HG03442 (cell line): Measurements from ENCODE around the gene CSMD2.

Source experiments
- ATAC-seq: cut with Tn5 transposase; IDR thresholded peaks from one replicate; pipeline ENCODE4 v1.9.1; 2021; ENCODE audit warnings: mild to moderate bottlenecking, moderate library complexity; ENCODE audit not compliant: unreplicated experiment

The CSMD2 gene

GRCh38 chr1:33624261-33624990 lies 540.6 kb downstream of the CSMD2 start:
- no peak for ATAC-seq

- no peak for ATAC-seq
Observed at GRCh38 chr1:33623811-33624210, 541.2 kb downstream of the CSMD2 start.

GRCh38 chr1:33622757-33623156 lies 542.3 kb downstream of the CSMD2 start:
- ATAC-seq, result no peak

- ATAC-seq, result no peak
Observed at GRCh38 chr1:33618636-33619035, 546.4 kb downstream of the CSMD2 start.

DNA sequence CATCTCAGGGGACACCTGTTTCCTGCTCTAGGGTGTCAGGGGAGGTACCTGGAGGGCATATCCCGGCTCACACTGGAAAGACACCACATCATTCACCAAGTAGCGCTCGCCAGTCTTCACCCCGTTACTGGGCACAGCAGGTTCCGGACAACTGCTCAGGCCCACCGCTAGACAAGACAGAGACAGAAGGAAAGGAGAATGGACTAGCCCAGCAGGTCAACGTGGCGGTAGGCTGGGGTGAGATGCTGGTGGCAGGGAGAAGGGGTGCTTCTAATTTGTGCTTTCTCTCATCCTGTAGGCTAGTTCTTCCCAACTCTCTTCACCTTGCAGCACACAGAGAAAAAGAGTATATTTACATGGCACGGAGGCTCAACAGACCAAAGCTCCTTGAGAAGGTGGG lies 547.6 kb downstream of the CSMD2 start:
- ATAC-seq, result no peak

- no peak for ATAC-seq
Observed at GRCh38 chr1:33616780-33617179, 548.2 kb downstream of the CSMD2 start.

DNA sequence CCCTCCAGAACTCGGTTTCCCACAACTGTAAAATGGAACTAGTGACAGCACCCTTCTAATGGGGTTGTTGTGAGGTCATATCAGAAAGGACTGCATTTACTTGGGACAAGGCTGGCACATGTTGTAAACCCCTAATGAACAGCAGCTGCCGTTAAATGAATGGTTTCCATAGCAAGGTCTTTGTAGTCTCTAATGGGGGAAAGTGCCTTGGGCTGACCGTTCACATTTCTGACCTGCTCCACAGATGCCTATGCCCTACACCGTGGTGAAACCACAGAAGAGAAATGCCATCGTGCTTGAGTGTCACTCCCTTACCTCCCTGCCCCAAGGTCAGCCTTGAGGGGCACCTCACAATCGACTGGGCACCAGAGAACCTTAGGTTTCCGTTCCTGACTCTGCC lies 549.5 kb downstream of the CSMD2 start:
- no peak for ATAC-seq

- ATAC-seq, result no peak
Observed at GRCh38 chr1:33610864-33611455, 554.1 kb downstream of the CSMD2 start.

DNA sequence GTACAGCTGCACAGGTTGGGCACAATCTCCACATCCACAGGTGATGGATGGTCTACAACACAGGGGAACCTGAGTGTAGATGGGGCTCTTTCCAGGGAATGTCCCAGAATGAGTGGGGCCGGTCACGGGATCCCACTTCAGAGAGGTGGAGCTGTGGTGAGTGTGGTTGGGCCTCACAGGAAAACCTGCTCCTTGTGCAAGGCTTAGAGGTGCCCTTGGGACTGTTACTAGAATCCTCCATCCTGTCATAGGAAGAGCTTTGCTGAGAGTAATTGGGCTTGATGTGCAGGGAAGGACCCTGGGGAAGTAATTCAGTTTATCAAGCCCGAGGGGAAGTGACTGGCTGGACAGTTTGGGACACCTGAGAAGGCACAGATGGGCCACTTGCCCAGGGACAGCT lies 554.6 kb downstream of the CSMD2 start:
- no peak for ATAC-seq

DNA sequence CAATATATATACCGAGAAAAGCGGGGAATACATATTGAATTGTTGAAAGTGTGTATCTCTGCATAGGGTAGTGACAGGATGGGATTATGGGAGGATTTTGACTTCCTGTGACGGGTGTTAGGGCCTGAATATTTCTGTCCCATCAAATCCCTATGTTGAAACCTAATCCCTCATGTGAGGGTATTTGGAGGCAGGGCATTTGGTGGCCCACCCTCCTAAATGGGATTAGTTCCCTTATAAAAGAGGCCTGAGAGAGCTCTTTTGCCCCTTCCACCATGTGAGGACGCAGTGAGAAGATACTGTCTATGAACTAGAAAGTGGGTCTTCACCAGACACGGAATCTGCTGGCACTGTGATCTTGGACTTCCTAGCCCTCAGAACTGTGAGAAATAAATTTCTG lies 555.3 kb downstream of the CSMD2 start:
- no peak for ATAC-seq

DNA sequence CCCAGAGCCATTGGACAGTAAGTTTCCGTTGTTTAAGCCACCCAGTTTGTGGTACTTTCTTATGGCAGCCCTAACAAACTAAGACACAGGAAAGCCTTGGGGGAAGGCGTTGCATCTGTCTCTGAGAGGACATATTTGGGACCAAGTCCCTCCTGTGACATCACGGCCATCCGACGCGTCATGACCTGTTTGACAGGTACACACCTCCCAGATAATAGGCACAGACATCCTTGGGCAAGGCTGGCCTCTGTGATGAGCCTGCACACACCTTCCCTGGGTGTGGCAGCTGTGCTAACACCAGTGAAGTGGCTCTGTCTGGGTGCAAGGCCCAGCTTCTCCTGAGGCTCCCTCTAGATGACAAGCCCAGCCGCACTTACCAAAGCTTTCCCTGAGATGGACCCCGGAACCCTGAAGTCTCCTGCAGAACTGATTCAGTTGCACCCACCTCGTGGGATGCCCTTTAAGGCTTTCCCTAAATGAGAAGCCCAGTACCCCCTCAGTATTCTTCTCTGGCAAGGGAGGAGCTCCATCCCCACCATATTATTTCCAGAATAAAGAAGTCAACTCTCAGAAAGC lies 556.1 kb downstream of the CSMD2 start:
- ATAC-seq, result no peak

- ATAC-seq, result no peak
Observed at GRCh38 chr1:33607444-33608005, 557.5 kb downstream of the CSMD2 start.

- no peak for ATAC-seq
Observed at GRCh38 chr1:33606272-33606671, 558.8 kb downstream of the CSMD2 start.

GRCh38 chr1:33602271-33602670 lies 562.8 kb downstream of the CSMD2 start:
- no peak for ATAC-seq

- ATAC-seq, result no peak
Observed at GRCh38 chr1:33601751-33602150, 563.3 kb downstream of the CSMD2 start.

GRCh38 chr1:33599516-33600115 lies 565.4 kb downstream of the CSMD2 start:
- ATAC-seq, result no peak

DNA sequence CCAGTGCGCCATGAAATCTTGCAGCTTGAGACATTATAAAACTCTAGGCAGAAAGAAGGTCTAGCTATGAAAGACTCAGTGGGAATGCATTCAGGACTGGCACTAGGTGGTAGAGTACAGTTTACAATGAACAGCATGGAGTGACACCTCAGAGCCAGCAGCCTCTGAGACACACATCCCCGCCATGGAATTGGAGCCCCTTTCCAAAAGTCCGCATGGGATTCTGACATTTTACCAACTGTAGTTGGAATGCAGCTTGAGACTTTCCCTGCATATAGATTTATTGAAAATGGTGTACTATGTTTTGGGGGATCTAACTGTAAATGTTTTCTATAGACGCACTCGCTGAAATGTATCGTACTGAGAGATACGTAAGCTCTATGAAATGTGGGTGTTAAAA lies 576.3 kb downstream of the CSMD2 start:
- no peak for ATAC-seq

GRCh38 chr1:33586795-33587194 lies 578.2 kb downstream of the CSMD2 start:
- no peak for ATAC-seq

DNA sequence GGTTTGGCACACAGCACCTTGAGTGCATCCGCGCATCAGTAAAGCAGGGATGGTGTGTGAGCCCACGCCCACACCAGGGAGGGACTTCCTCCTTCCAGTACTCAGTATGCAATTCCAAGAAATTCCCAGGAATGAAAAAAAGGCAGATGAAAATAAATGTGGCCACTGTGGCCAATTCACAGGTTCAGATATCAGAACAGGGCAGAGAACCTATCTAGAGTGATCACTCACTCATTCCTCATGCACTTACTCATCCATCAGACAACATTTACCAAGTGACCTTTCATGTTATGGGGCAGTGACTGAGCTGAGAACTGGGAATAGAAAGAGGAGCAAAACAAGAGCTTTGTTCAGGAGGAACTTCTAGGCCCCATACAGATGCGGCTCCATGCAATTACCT lies 578.9 kb downstream of the CSMD2 start:
- no peak for ATAC-seq

GRCh38 chr1:33583567-33583966 lies 581.5 kb downstream of the CSMD2 start:
- ATAC-seq, result no peak

GRCh38 chr1:33578557-33579448 lies 586.2 kb downstream of the CSMD2 start:
- no peak for ATAC-seq
